A549 (cell line): ENCODE measurements around the gene HMGA1. TPM values are rescaled to one million over a fixed set of nuclear protein-coding genes. Genes with fewer than 3 reads are reported as not detected.

Experiments
- ATAC-seq, 2 experiments: fragments of 200-7000 bp in 1 of 2; fragments of >200 bp in 1 of 2; cut with Nextera tagmentation in 1 of 2; cut with Tn5 transposase in 1 of 2; 3 replicates each; pipeline versions ENCODE4 v1.8.0 to v1.9.1; 2018 to 2020; ENCODE audit warnings: mild to moderate bottlenecking in 1 of 2, moderate library complexity in 1 of 2
- CTCF ChIA-PET: fragments of 300-600 bp; sonication (Branson Sonifier 250); formaldehyde crosslinking; extraction: SDS; loops from one replicate; lab custom pipeline; 2021; ENCODE audit warnings: antibody characterized with exemption, inconsistent platforms; lab: Yijun Ruan, JAX
- POLR2A ChIA-PET: fragments of 350-600 bp; formaldehyde crosslinking; extraction: SDS; loops from one replicate; lab custom pipeline; 2021; ENCODE audit warnings: antibody characterized with exemption, inconsistent platforms; lab: Yijun Ruan, JAX
- DNase-seq, 2 experiments: peaks; one replicate each; pipeline versions ENCODE4 v3.0.0 to v3.0.0-alpha.2; 2011 to 2016; ENCODE audit warnings: low read depth in 1 of 2, low spot score in 1 of 2
- FAIRE-seq: peaks from 2 replicates; lab custom pipeline; 2011; peaks lifted over from hg19 to GRCh38; lab: Jason Lieb, UNC
- H3K27ac ChIP-seq, 2 experiments: fragments of >200 bp; sonication (Bioruptor Twin); formaldehyde crosslinking; 3 replicates each; pipeline ENCODE4 v1.5.1; 2016 to 2017
- H3K4me1 ChIP-seq: fragments of >200 bp; sonication (Bioruptor Twin); formaldehyde crosslinking; 3 replicates; pipeline ENCODE4 v1.6.1; 2016
- H3K4me2 ChIP-seq: fragments of >200 bp; sonication (Bioruptor Twin); formaldehyde crosslinking; 3 replicates; pipeline ENCODE4 v1.6.1; 2016
- H3K4me3 ChIP-seq: fragments of >200 bp; sonication (Bioruptor Twin); formaldehyde crosslinking; 3 replicates; pipeline ENCODE4 v1.5.1; 2016
- H3K9me3 ChIP-seq: fragments of >200 bp; sonication (Bioruptor Twin); formaldehyde crosslinking; 3 replicates; pipeline ENCODE4 v1.6.1; 2016
- BCL3 ChIP-seq: fragments of >200 bp; sonication (Bioruptor Twin); formaldehyde crosslinking; IDR thresholded peaks from 3 replicates; pipeline ENCODE4 v1.6.1; 2016
- BHLHE40 ChIP-seq: IDR thresholded peaks from 2 replicates; pipeline ENCODE4 v1.6.1; 2012; ENCODE audit warnings: low read depth, low read length, inconsistent platforms
- CEBPB ChIP-seq, 2 experiments: fragments of >200 bp in 1 of 2; sonication (Bioruptor Twin) in 1 of 2; formaldehyde crosslinking in 1 of 2; IDR thresholded peaks; 2 replicates each; pipeline ENCODE4 v1.6.1; 2012 to 2016
- CHD4 ChIP-seq: fragments of 200-600 bp; sonication (generic); IDR thresholded peaks from 2 replicates; pipeline ENCODE4 v1.6.1; 2016; ENCODE audit warnings: antibody characterized with exemption, mild to moderate bottlenecking, borderline replicate concordance
- EHF ChIP-seq: fragments of 250-450 bp; sonication (Bioruptor Pico); IDR thresholded peaks from 2 replicates; pipeline ENCODE4 v1.5.0; 2020; ENCODE audit warnings: mild to moderate bottlenecking
- EHMT2 ChIP-seq: fragments of 200-600 bp; sonication (generic); IDR thresholded peaks from 2 replicates; pipeline ENCODE4 v1.6.1; 2016; ENCODE audit warnings: antibody characterized with exemption, low read depth, mild to moderate bottlenecking, moderate library complexity
- ELK1 ChIP-seq: fragments of 150-350 bp; IDR thresholded peaks from 2 replicates; pipeline ENCODE4 v1.6.1; 2014; ENCODE audit warnings: low read depth, mild to moderate bottlenecking, low read length
- ESRRA ChIP-seq: fragments of 150-350 bp; IDR thresholded peaks from 2 replicates; pipeline ENCODE4 v1.6.1; 2014; ENCODE audit warnings: mild to moderate bottlenecking, low read length, borderline replicate concordance
- FOSL2 ChIP-seq, 2 experiments: fragments of 450-650 bp in 1 of 2; fragments of >200 bp in 1 of 2; sonication (Bioruptor Twin) in 1 of 2; formaldehyde crosslinking; IDR thresholded peaks; 2 replicates each; pipeline versions ENCODE4 v1.5.0 to v1.6.1; 2016 to 2020; ENCODE audit warnings: mild to moderate bottlenecking in 1 of 2, moderate library complexity in 1 of 2
- GATA3 ChIP-seq: IDR thresholded peaks from 2 replicates; pipeline ENCODE4 v1.6.1; 2012; ENCODE audit warnings: borderline replicate concordance
- HDAC2 ChIP-seq: fragments of 200-600 bp; sonication (generic); IDR thresholded peaks from 2 replicates; pipeline ENCODE4 v1.6.1; 2016
- HEYL ChIP-seq: fragments of 250-450 bp; sonication (Bioruptor Pico); IDR thresholded peaks from 2 replicates; pipeline ENCODE4 v1.8.0; 2021; ENCODE audit warnings: mild to moderate bottlenecking, moderate library complexity
- HOXA7 ChIP-seq: fragments of 250-450 bp; sonication (Bioruptor Pico); IDR thresholded peaks from 2 replicates; pipeline ENCODE4 v1.5.0; 2020; ENCODE audit warnings: mild to moderate bottlenecking, moderate library complexity
- HOXB5 ChIP-seq: fragments of 250-450 bp; sonication (Bioruptor Pico); IDR thresholded peaks from 2 replicates; pipeline ENCODE4 v1.5.0; 2020; ENCODE audit warnings: mild to moderate bottlenecking, moderate library complexity
- JUNB ChIP-seq: fragments of >200 bp; sonication (Bioruptor Twin); formaldehyde crosslinking; IDR thresholded peaks from 2 replicates; pipeline ENCODE4 v1.6.1; 2016
- MAZ ChIP-seq: fragments of 150-350 bp; IDR thresholded peaks from 2 replicates; pipeline ENCODE4 v1.6.1; 2014; ENCODE audit warnings: antibody characterized with exemption, low read depth, low read length, borderline replicate concordance
- PHF8 ChIP-seq: fragments of 200-600 bp; sonication (generic); IDR thresholded peaks from 2 replicates; pipeline ENCODE4 v1.6.1; 2016; ENCODE audit warnings: low read depth, mild to moderate bottlenecking, antibody characterized with exemption, moderate library complexity, borderline replicate concordance
- POLR2A ChIP-seq: IDR thresholded peaks from 2 replicates; pipeline ENCODE4 v1.6.1; 2012; ENCODE audit warnings: mild to moderate bottlenecking, low read length
- POLR2AphosphoS2 ChIP-seq: conservative IDR thresholded peaks from 2 replicates; pipeline ENCODE4 v1.6.1; 2012; ENCODE audit warnings: low read length, improper control_type of control experiment, inconsistent platforms
- RAD21 ChIP-seq, 2 experiments: fragments of >200 bp in 1 of 2; sonication (Bioruptor Twin) in 1 of 2; formaldehyde crosslinking in 1 of 2; IDR thresholded peaks in 1 of 2; conservative IDR thresholded peaks in 1 of 2; 2 replicates in 1 of 2; 3 replicates in 1 of 2; pipeline ENCODE4 v1.6.1; 2012 to 2018; ENCODE audit warnings: inconsistent platforms in 1 of 2
- RFX5 ChIP-seq: fragments of 450-650 bp; IDR thresholded peaks from 2 replicates; pipeline ENCODE4 v1.7.1; 2014; ENCODE audit warnings: antibody characterized with exemption, mild to moderate bottlenecking, moderate library complexity
- RNF2 ChIP-seq: fragments of 200-600 bp; sonication (generic); IDR thresholded peaks from 2 replicates; pipeline ENCODE4 v1.6.1; 2016; ENCODE audit warnings: low read depth, mild to moderate bottlenecking, antibody characterized with exemption, moderate library complexity, borderline replicate concordance
- SMC3 ChIP-seq: fragments of >200 bp; sonication (Bioruptor Twin); formaldehyde crosslinking; IDR thresholded peaks from 3 replicates; pipeline ENCODE4 v1.6.1; 2018; ENCODE audit warnings: inconsistent platforms
- SREBF2 ChIP-seq: fragments of 450-650 bp; IDR thresholded peaks from 2 replicates; pipeline ENCODE4 v1.6.1; 2014; ENCODE audit warnings: mild to moderate bottlenecking, moderate library complexity
- TFCP2L1 ChIP-seq: fragments of 250-450 bp; sonication (Bioruptor Pico); IDR thresholded peaks from 2 replicates; pipeline ENCODE4 v1.5.0; 2021; ENCODE audit warnings: mild to moderate bottlenecking
- ZSCAN20 ChIP-seq: fragments of 250-450 bp; sonication (Bioruptor Pico); IDR thresholded peaks from 2 replicates; pipeline ENCODE4 v1.8.0; 2022; ENCODE audit warnings: mild to moderate bottlenecking, moderate library complexity
- WGBS: methylation state at CpG from one replicate; pipeline ENCODE4 v1.1.6; 2017; ENCODE audit errors: missing lambda C conversion rate; 5-methylcytosine and 5-hydroxymethylcytosine counted together
- polyA plus RNA-seq, 4 experiments: library from polyadenylated mRNA; depleted of rRNA in 3 of 4; stranded (reverse); fragments of >200 nt; fragmentation: RNase III in 1 of 4; extraction: RNeasy Plus Mini Kit Qiagen cat#74134 plus additional on column Dnase treatment in 1 of 4; gene quantifications; 2 replicates in 3 of 4; 3 replicates in 1 of 4; pipeline ENCODE4 v1.2.3, GENCODE V29; 2011 to 2017
- TF ChIP-seq, protein P1 (sequence below): IDR thresholded peaks from 2 replicates; pipeline ENCODE4 v1.6.1; 2012
- TF ChIP-seq, protein P2 (sequence below): fragments of >200 bp; sonication (Bioruptor Twin); formaldehyde crosslinking; IDR thresholded peaks from 2 replicates; pipeline ENCODE4 v1.6.1; 2016
- TF ChIP-seq, protein P3 (sequence below): IDR thresholded peaks from 2 replicates; pipeline ENCODE4 v1.6.1; 2012; ENCODE audit warnings: low read depth, borderline replicate concordance

The HMGA1 gene
- polyA plus RNA-seq, 2 of the 4 experiments (the other 2 are of a cell fraction): 127 to 249 TPM

DNA sequence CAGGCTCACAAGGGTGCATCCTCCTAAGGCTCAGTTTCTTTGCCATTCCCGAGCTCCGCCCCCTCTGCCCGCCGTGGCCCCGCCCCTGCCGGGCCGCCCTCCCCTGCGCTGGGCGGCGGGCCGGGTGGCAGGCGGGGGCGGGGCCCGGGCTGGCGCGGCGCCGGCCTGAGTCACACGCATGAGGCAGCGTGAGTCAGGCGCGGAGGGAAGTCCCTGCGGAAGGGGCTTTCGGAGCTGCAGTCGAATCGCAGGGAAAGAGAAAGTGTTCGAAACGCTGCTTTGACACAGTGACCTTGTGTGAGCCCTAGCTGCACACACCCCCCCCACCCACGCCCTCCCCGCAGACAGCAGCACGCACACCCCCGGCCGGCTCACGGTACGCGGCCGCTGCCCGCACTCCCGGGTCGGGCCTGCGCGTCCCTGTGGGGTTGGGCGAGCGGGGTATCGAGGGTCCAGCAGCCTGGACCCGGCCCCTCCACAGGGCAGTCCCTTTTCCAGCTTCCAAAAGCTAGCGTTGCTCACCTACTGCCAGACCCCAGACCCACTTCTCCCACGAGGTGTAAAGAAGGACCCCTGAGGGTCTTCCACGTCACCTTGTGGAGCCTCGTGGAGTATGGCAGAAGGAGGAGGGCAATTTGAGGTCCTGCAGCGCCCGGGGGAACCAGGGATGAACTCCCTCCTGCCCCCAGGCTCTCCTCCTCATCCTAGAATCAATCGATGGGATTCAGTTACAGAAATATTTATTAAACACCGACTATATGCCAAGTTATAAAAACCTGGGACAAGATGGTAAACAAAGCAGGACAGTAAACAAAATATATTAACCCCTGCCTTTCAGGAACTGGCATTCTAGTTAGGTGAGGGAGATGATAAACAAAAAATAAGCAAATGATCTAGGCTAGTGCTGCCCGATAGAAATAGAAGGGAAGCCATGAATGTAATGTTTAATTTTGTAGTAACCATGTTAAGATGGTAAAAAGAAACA is 12.4 kb upstream of the HMGA1 start (continued):
- TF ChIP-seq, protein P1, sequence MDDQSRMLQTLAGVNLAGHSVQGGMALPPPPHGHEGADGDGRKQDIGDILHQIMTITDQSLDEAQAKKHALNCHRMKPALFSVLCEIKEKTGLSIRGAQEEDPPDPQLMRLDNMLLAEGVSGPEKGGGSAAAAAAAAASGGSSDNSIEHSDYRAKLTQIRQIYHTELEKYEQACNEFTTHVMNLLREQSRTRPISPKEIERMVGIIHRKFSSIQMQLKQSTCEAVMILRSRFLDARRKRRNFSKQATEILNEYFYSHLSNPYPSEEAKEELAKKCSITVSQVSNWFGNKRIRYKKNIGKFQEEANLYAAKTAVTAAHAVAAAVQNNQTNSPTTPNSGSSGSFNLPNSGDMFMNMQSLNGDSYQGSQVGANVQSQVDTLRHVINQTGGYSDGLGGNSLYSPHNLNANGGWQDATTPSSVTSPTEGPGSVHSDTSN: no peak
- no peak for TF ChIP-seq ESRRA
- TF ChIP-seq HEYL: no peak
- TF ChIP-seq EHMT2: no peak
- no peak for TF ChIP-seq HOXB5
- no peak for TF ChIP-seq ZSCAN20 (CRISPR knock-in tag)
- no peak for TF ChIP-seq CHD4
- no peak for TF ChIP-seq BHLHE40
- TF ChIP-seq GATA3: no peak
- no peak for TF ChIP-seq MAZ
- TF ChIP-seq POLR2A: peak; percentile 49
- no peak for TF ChIP-seq HDAC2
- no peak for TF ChIP-seq ELK1
- TF ChIP-seq JUNB: peak; percentile 76
- no peak for TF ChIP-seq TFCP2L1 (CRISPR knock-in tag)
- TF ChIP-seq SREBF2: no peak
- TF ChIP-seq SMC3: no peak
- TF ChIP-seq, protein P2, sequence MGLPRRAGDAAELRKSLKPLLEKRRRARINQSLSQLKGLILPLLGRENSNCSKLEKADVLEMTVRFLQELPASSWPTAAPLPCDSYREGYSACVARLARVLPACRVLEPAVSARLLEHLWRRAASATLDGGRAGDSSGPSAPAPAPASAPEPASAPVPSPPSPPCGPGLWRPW: no peak
- 0 out of 3 replicates have a peak, but pooled peaks have one; percentile 36 for TF ChIP-seq BCL3
- TF ChIP-seq, protein P3, sequence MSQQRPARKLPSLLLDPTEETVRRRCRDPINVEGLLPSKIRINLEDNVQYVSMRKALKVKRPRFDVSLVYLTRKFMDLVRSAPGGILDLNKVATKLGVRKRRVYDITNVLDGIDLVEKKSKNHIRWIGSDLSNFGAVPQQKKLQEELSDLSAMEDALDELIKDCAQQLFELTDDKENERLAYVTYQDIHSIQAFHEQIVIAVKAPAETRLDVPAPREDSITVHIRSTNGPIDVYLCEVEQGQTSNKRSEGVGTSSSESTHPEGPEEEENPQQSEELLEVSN: no peak
- TF ChIP-seq FOSL2 (IDR thresholded peaks at IDR 0.05): peak; percentile 82; the same call in 1 of the 2 replicates
- TF ChIP-seq FOSL2 (CRISPR knock-in tag; IDR thresholded peaks at IDR 0.05): peak; percentile 93

- WGBS: 92% methylated on average over 5 of the region's 5 CpGs
- DNase-seq (no peak), ATAC-seq (no peak), FAIRE-seq (no peak)
- no peak overlapping the region for H3K4me3 ChIP-seq
- H3K9me3 ChIP-seq: no peaks in the 10 kb centered on the region
- peaks cover 20% of the 10 kb centered on the region for H3K4me1 ChIP-seq
- no peak overlapping the region for H3K4me2 ChIP-seq
- TF ChIP-seq, protein P1: no peak
- TF ChIP-seq RAD21 (conservative IDR thresholded peaks at IDR 0.05 in 1 of 2, IDR thresholded peaks at IDR 0.05 in 1 of 2): no peak
- TF ChIP-seq POLR2AphosphoS2: no peak
- no peak for TF ChIP-seq PHF8
- no peak for TF ChIP-seq RFX5
- TF ChIP-seq RNF2: no peak
- TF ChIP-seq CEBPB (IDR thresholded peaks at IDR 0.05): no peak
- TF ChIP-seq ZSCAN20 (CRISPR knock-in tag): no peak
- TF ChIP-seq HOXA7 (CRISPR knock-in tag): no peak
- no peak for TF ChIP-seq EHF
- ChIA-PET CTCF (interaction anchor here (1.1 to 1.2 kb wide), 2 partner anchors 30 to 384 kb away, joined by 3 to 4 read pairs; no protein-coding TSS in a partner anchor), POLR2A (no interaction called here)
- H3K27ac ChIP-seq: peak overlapping the region in 1 of 2 experiments; percentile 14; a peak in 1 of 6 replicates
Observed at GRCh38 chr6:34225551-34225950, 11.1 kb upstream of the HMGA1 start.
